ENCODE measurements around the gene TMEM54. TPM values are rescaled to one million over a fixed set of nuclear protein-coding genes. Genes with fewer than 3 reads are reported as not detected.

TMEM54 gene
- total RNA-seq, 4 donors from 2014 or later, result 32.6 to 158 (median 101) TPM

- H3K4me1 ChIP-seq, result peaks cover 13 to 17% of the 10 kb centered on the region in 2 donors
- H3K27ac ChIP-seq, result no peak overlapping the region
- intact Hi-C loops (cut with DNase I), result no loop called here
- no peak for DNase-seq
- no peak overlapping the region for H3K4me3 ChIP-seq (replicated peaks in 1 of 3)
- no peaks in the 10 kb centered on the region for H3K36me3 ChIP-seq
- no peak for TF ChIP-seq CTCF (IDR thresholded peaks at IDR 0.05)
- TF ChIP-seq POLR2A (IDR thresholded peaks at IDR 0.05), result no peak
- no peaks in the 10 kb centered on the region for H3K27me3 ChIP-seq
- 82 to 88% methylated on average over 2 of the region's 2 CpGs for WGBS, 2 donors
- no peaks in the 10 kb centered on the region for H3K9me3 ChIP-seq
Measured at GRCh38 chr1:32904797-32905196, 3.6 kb upstream of the TMEM54 start.

- Histone ChIP-seq H3K36me3 (no peaks in the 10 kb centered on the region), H3K4me3 (replicated peaks in 1 of 3) (no peak overlapping the region), H3K9me3 (no peaks in the 10 kb centered on the region), H3K27me3 (no peaks in the 10 kb centered on the region), H3K27ac (no peak overlapping the region), H3K4me1 (peaks cover 13 to 17% of the 10 kb centered on the region in 2 donors)
- 60 to 64% methylated on average over 3 of the region's 3 CpGs for whole genome bisulfite sequencing, 2 donors
- no peak for DNase-seq
- intact Hi-C loops (cut with DNase I), result no loop called here
- TF ChIP-seq POLR2A (IDR thresholded peaks at IDR 0.05), result no peak
- no peak for TF ChIP-seq CTCF (IDR thresholded peaks at IDR 0.05)
Measured at GRCh38 chr1:32903991-32904785, 3.0 kb upstream of the TMEM54 start.

- H3K36me3 ChIP-seq, result no peaks in the 10 kb centered on the region
- H3K27ac ChIP-seq, result no peak overlapping the region
- no peaks in the 10 kb centered on the region for H3K27me3 ChIP-seq
- peaks cover 13 to 15% of the 10 kb centered on the region in 2 donors for H3K4me1 ChIP-seq
- no peak for DNase-seq
- WGBS, 2 donors, result 67 to 86% methylated on average over 2 to 5 of the region's 6 CpGs
- H3K4me3 ChIP-seq (replicated peaks in 1 of 3), result no peak overlapping the region
- no peaks in the 10 kb centered on the region for H3K9me3 ChIP-seq
- intact Hi-C loops (cut with DNase I), result no loop called here
- TF ChIP-seq POLR2A (IDR thresholded peaks at IDR 0.05) (no peak), CTCF (IDR thresholded peaks at IDR 0.05) (no peak)
Measured at GRCh38 chr1:32902535-32902920, 1.3 kb upstream of the TMEM54 start.

- Histone ChIP-seq H3K27ac (no peak overlapping the region), H3K9me3 (no peaks in the 10 kb centered on the region), H3K36me3 (no peaks in the 10 kb centered on the region), H3K4me1 (peaks cover 9 to 13% of the 10 kb centered on the region in 2 donors), H3K4me3 (replicated peaks in 1 of 3) (peak overlapping the region; percentile 47 to 78 (median 71)), H3K27me3 (no peaks in the 10 kb centered on the region)
- WGBS, 2 donors, result 55% methylated on average over 18 to 23 of the region's 24 CpGs
- no peak for TF ChIP-seq POLR2A (IDR thresholded peaks at IDR 0.05)
- TF ChIP-seq CTCF (IDR thresholded peaks at IDR 0.05), result no peak
- intact Hi-C loops (cut with DNase I), result no loop called here
- DNase-seq, result no peak
Measured at GRCh38 chr1:32901823-32902534, 790 bp upstream of the TMEM54 start.
